HG03280 (cell line): ENCODE data around the gene CD34.
A peak's percentile ranks its signal among the peaks of the same experiment; 100 is the strongest.
"Not testable (repeated sequence)": the region's sequence is repeated elsewhere in the genome, so short reads cannot be mapped to it uniquely, and the experiment has no call there.

ENCODE experiments used
- ATAC-seq: cut with Tn5 transposase; IDR thresholded peaks from one replicate; pipeline ENCODE4 v1.9.1; 2021; ENCODE audit warnings: mild to moderate bottlenecking, moderate library complexity; ENCODE audit not compliant: unreplicated experiment

The CD34 gene, protein sequence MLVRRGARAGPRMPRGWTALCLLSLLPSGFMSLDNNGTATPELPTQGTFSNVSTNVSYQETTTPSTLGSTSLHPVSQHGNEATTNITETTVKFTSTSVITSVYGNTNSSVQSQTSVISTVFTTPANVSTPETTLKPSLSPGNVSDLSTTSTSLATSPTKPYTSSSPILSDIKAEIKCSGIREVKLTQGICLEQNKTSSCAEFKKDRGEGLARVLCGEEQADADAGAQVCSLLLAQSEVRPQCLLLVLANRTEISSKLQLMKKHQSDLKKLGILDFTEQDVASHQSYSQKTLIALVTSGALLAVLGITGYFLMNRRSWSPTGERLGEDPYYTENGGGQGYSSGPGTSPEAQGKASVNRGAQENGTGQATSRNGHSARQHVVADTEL

DNA sequence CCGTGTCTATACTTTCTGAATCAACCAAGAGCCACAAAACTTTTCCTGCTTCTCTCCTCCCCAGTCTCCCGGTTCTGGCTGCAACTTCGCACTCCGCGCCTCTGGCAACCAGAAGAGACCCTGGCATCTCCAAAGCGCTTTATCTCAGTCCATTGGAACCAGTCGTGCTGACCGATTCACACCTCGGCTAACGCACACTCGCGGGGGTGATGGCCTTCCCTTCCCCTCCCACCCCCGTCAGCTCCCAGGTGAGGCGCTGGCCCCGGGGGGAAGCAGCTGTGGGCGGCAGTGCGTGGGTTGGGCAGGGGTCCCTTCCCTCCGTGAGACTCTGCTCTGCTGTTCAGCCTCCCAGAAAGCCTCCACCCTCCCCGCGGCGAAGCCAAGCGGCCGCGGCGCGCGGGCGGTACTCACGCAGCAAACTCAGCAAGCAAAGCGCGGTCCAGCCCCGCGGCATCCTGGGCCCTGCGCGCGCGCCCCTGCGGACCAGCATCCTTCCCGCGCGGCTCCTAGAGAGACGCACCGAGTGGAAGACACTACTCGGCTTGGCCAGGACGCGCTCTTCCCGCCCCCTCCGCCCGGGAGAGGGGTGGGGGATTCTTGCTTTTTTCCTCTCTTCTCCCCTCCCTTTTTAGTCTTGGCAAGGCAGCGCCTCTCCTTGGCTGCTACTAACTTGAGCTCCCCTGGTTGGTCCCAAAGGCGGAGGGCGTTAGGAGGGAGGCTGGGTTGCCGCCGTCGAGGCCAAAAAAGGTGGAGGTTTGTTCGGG, at the start of gene CD34:
Gene CD34 (minus strand): TSS at position 535 of the 764 bp plus-strand sequence. CDS start 45 bp downstream, at position 490.
- ATAC-seq: no peak

DNA sequence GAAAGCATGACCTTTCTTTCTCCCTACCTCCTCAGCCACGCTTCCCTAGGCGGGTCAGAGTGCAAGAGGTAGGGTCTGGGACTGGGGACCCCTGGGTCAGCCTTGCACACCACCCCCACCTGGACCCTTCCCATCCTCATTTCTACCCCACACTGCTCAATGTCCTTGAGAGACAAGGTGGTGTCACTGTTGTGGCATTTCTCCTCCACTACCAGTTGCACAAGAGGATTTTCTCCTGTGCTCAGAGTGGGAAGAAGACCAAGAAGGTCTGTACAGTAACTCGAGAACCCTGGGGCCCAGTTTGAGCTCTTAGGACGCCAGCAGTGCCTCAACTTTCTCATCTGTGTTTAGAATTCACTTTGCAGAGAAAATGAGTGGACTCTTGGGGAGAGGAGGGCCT, 49.4 kb upstream of the CD34 start:
- no peak for ATAC-seq

DNA sequence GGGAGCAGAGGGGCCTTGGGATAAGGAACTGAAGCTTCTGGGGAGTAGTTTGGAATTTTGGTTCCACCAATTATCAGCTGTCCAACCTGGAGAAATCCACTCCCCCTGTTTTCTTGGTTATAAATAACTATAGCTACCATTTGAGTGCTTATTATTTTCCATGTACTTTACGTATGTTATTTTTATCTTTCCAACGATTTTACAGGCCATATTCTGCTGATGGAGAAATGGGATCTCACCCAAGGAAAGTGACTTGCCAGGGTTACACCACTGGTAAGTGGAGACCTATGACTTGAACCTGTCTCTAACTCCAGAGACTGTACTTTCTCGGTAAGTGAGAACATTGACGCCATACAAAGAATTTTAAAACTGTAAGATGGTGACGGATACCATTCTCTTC, 49.0 kb upstream of the CD34 start:
- no peak for ATAC-seq

DNA sequence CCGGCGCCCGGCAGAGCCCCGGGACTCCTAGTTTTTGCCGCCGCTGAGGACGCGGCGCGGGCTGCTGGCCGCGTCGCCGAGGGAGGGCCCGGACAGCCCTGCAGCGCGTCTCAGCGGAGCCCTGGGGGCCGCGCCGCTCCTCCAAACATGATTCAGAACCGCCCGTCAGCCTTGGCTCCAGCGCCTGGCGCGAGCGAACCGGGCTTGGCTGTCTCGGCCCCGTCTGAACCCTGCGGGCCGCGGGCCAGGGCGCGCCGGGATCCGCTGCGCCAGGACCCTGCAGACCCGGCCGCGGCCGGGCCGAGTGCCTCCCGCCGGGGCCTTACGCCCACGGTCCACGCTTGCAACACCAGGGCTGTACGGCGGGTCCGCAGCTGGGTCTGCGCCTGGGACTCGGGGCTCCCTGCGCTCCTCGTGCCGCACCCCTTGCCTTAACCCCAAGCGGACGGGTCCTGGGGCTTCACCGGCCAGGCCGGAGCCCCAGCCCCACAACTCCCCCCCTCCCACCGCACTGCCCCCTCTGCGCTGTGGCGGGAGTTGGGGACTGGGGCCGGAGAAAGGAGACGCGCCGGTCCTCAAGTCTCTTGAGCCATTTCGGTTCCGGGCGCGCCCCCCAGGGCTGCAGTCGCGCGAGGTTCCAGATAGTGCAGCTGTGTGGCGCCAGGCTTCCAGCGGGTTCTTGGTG, 48.4 kb upstream of the CD34 start:
- no peak for ATAC-seq

DNA sequence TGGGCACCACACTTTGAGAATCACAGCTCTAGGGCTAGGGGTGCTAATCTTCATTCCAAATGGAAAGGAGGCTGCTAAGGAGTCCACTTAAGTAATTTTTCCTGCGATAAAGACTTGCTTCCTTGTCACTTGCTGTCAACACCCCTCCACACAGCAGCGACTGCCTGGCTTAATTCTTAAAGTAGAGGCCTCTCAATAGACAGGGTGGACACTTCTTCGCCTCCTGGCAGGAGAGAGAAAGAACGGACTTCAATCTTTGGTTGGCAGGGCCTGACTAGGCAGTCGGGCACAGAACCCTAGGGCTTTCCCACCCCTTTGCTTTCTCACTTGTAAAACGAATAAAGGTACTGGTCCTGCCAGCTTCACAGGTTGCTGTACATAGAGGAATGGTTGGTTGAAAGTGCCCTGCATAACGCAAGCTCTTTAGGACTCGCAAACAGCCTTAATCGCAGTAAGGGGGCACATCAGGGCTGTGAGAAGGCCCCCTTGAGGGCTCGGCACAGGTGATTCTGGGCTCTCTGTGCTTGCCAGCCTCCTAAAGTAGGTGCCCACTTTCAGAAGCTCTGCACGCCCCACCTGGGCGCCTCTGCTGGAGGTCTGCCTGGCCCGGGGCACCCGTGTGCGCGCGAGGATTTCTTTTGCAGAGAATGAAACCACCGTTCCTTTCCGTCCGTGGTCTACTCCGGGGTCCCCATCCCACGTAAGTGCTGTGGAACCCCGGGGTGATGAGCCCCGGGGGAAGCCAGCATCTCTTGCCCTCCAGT, 47.6 kb upstream of the CD34 start:
- no peak for ATAC-seq

DNA sequence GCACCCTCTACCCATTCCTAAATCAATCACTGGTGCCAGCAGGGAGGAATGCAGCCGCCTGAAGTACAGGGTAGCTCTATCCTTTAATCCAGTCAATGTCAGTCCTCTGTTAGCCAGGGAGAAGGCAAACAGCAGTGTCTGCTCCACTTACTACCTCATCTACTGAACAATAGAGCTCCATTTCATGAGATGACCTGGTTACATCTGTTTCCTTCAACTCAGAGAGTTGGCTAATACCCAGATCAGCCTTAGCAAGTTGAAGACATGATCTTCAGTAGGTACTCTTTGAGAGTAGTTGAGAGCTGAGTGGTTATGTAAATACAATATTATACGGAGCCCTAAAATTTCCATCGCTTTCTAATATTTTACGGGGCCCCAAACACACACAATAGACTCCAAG, 46.1 kb upstream of the CD34 start:
- no peak for ATAC-seq

DNA sequence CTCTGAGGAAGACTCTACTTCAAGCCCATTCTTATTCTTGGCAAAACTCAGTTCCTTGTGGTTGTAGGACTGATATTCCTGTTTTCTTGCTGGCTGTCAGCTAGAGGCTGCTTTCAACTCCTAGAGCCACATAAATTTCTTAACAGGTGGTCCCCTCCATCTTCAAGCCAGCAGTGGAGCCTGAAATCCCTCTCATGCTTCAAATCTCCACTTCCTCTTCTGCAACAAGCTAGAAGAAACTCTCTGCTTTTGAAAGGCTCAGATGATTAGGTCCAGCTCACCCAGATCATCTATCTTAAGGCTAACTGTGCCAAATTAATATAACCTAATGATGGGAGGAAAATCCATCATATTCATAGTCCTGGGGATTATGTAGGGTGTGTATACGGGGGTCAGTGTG, 43.2 kb upstream of the CD34 start:
- ATAC-seq: no peak

DNA sequence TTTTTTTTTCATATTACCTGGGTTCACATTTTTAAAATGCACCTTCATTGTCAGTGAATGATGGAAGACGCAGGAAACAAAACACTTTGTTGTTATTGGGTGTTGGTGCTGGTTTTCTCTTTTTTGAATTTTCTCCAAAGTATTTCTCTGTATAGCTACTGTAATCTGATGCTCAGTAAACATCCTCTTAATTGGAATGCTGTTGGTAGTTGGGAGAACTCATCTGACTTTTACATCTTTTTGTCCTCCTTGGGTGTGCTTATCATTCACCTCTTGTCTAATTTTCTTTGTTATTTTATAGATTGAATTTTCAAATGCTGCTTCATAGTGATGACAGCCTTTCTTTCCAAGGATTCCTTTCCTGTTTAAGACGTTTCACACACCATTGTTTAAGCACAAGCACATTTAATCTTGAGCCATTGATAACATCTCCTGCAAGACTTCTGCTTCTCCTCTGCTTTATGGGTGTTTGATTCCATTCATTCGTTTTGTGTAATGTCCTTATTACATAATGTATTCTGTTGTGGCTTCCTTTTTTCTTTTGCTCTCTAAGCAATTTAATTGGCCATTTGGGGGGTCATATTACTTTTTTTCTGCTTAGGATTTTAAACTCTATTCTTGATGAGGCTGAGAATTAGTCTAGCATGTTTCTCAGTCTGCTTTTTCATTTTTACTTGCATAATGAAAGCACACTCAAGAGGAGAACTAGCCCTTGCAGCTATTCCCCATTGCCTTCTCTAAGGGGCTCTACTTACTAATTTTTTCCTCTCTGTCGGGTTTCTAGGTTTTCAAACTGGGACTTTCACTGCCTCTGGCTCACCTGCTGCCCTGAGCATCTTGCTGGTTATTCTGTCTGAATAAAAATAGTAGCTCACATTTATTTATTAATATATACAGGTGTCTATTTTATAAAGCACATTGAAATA, 42.0 kb upstream of the CD34 start:
- ATAC-seq: no peak

DNA sequence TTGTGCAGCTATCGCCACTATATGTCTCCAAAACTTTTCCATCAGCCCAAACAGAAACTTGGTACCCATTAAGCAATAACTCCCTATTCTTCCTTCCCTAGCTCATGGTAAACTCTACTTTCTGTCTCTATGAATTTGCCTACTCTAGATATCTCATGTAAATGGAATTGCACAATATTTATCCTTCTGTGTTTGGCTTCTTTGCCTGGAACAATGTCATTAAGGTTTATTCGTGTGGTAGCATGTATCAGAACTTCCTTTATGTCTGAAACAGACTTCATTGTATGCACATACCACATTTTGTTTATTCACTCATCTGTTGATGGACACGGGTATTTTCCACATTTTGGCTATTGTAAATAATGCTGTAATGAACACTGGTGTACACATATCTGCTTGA, 40.7 kb upstream of the CD34 start:
- ATAC-seq: no peak

DNA sequence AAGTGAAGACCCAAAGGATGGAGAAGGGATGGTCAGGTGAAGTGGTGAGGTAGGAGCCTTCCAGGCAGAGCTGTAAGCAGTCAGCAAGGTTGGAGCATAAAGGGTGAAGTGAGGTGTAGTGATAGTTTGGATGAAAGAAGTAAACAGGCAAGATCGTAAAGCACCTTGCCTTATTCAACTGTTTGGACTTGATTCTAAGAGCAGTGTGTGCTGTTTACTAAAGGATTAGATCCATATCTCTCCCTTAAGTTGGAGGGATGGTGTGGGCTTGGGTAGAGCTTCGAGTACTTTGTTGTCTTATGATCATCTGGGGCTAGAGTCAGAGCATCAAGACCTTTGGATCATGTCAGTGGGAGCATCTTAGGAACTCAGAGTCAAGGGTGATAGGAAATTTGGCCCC, 39.8 kb upstream of the CD34 start:
- ATAC-seq: no peak

DNA sequence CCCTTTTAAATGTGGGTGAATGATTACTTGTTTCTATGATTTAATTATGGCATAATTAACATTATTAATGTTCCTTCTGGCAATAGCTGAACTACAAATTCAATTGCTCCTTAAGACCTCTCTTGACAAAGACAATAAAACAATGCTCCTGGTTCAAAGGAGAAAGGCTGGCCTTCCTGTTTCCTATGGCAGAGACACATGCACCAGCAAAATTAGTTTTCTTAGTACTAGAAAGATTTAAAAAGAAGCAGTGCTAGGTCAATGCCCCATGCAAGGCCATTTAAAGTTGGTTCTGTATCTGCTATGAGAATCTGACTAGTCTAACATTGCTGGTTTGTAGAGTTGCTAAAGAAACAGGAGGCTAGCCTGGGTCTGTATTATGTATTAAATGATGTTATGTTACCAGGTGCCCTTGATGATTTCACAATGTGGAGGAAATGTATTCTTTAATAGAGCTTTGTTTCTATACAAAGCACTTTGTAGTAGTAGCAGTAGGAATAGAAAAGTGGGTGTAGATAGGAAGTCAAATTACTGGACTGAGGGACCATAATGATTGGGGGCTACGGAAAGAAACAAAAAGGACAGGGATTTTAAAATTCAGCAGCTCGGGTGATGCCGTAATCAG, 38.8 kb upstream of the CD34 start:
- ATAC-seq: no peak

DNA sequence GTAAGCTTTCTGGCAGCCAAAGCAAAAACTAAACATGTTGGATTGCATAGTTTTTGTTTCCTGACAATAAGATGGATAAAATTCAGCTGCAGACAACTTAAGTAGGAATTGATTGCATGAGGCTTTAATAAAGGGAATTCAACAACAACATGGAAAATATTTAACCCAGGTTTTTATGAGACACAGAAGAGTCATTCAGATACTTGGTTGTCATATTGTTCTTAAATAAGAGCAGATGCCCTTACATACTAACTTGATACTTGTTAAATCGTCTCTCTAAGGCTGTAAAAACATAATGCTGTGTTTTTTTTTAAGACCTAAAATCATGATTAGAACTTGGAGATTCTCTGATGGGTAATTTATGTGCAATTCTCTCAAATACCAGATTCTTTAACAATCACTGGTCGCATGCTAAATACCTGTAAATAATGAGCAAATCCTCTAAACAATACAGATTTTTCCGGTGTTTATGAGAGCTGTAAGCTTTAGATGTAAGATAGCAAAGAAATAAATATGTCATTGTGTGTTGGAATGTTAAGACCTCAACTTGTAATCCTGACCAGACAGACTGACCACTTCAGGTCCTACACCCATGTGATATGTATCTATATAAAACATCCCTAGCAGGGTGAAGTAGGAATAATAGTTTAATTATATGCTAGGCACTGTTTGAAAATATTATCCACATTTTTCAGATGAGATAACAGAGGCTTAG, 37.8 kb upstream of the CD34 start:
- no peak for ATAC-seq

DNA sequence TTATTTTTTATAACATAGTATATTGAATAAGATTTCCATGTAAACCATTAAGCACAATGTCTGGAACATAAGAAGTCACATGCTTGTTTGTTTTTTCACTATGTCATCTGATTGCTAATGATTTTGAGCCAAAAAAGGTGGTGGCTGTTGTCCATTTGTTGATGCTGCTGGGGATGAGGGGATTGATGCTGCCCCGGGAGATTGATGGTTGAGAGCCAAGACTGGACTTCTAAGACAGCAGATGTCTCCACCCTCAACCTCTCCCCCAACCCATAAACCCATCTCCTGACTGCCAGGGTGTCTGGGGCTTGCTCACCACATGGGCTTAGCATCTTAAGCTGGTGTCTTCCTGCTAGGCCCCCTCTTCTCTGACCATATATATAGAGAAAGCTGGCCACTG, 35.8 kb upstream of the CD34 start:
- no peak for ATAC-seq

DNA sequence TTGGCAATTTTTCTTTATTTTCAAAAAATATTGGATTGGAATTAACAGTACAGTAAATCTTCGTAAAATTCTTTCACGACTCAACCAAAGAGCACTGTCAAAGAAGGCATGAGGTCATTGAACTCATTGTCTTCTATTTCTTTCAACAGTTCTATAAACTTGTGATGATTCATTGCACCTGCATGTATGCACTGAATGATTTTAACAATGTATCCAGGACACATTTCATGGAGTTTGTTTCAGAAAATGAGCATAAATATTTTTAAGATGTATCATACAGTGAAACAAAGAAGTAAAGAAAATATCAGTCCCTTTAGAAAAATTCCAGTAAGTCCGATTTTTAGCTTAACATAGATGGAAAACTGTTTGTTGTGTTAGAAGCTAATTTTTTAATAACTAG, 33.6 kb upstream of the CD34 start:
- ATAC-seq: no peak

DNA sequence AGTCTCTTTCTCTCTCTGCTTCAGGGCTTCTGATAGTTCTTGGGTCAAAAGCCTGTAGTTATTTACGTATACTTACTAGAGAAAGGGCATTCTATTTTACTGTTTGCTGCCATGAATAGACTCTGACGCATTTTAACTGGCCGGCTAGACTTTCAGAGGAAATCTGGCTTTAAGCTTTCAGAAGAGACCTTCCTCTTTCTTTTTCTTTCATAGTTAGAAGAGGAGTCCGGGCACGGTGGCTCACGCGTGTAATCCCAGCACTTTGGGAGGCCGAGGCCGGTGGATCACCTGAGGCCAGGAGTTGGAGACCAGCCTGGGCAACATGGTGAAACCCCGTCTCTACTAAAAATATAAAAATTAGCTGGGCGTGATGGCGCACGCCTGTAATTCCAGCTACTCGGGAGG, 31.4 kb upstream of the CD34 start:
- not testable (repeated sequence) for ATAC-seq

DNA sequence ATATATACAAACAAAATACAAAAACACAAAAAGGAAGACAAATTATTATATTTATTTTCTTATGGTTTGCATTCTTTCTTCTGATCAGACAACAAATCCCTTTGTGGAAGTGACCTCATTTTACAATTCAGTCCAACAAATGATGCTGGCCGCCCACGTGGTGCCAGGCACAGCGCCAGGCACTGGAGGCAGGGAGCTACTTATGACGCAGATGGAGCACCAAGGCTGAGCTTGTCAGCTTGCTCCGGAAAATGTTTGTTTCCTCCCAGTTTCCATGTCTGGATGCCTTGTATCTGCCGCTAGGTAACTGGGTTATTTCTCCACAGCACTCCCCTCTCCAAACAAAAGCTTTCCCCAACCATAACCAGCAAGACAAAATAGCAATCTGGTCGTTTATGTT, 30.7 kb upstream of the CD34 start:
- no peak for ATAC-seq

DNA sequence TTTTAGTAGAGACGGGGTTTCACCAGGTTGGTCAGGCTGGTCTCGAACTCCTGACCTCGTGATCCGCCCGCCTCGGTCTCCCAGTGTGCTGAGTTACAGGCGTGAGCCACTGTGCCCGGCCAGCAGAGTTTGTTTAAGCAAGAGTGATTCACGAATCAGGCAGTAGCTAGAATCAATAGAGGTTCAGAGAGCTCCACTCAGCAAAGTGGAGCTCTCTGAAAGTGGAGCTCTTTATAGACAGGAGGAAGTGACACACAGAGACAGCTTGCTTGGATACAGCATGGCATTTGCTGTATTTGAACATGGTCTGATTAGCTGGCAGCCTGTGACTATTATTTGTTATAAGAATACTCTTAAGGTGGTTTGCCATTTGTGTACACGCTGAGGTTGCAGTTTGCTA, 27.1 kb upstream of the CD34 start:
- ATAC-seq: no peak

DNA sequence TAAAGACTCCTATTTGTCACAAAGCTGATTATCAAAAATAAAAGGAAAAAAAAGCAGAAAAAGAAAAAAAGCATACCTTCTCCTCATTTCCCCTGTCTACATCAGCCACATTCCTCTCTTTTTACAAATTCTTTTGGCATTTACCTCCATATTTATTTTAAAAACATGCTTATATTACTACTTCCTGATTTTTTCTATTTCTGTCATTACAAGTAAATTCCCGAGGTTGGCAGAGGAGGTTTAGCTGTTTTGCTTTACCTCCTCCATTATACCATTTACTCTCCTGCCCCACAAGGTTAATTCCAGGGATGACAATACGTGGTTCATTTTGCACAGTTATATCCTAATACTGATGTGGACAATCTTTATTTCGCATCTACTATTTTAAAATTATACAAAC, 26.3 kb upstream of the CD34 start:
- no peak for ATAC-seq

DNA sequence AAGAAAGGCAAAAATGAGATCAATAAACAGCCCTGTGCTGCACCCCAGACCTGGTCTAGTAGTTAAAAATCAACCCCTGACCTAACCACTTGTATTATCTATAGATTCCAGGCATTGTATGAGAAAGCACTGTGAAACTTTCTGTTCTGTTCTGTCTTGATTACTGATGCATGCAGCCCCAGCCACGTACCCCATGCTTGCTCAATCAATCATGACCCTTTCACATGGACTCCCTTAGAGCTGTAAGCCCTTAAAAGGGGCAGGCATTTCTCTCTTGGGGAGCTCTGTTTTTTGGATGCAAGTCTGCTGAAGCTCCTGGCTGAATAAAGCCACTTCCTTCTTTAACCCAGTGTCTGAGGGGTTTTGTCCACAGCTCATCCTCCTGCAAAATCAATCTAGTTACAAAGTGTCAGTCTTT, 24.2 kb upstream of the CD34 start:
- peak; percentile 93 for ATAC-seq
